Progenitor cell of endocrine pancreas (in vitro differentiated cells): ENCODE data around the gene TMEM231. TPM values are rescaled to one million over a fixed set of nuclear protein-coding genes. Genes with fewer than 3 reads are reported as not detected.

Experiments
- DNase-seq: peaks from one replicate; pipeline ENCODE4 v3.0.0; 2021; ENCODE audit warnings: low spot score; ENCODE audit not compliant: unreplicated experiment
- H3K27ac Mint-ChIP-seq: 2 replicates; pipeline ENCODE4 v1.8.0; 2021; ENCODE audit warnings: mild to moderate bottlenecking, moderate library complexity, mixed read lengths
- H3K27me3 Mint-ChIP-seq: 2 replicates; pipeline ENCODE4 v1.8.0; 2021; ENCODE audit warnings: mixed read lengths
- H3K36me3 Mint-ChIP-seq: 2 replicates; pipeline ENCODE4 v1.8.0; 2022; ENCODE audit warnings: mixed read lengths; ENCODE audit not compliant: insufficient read depth
- H3K4me1 Mint-ChIP-seq: 2 replicates; pipeline ENCODE4 v1.8.0; 2021; ENCODE audit warnings: low read depth, mixed read lengths
- H3K4me3 Mint-ChIP-seq: 2 replicates; pipeline ENCODE4 v1.8.0; 2021; ENCODE audit warnings: low read depth, mild to moderate bottlenecking, moderate library complexity, mixed read lengths
- H3K9me3 Mint-ChIP-seq: 2 replicates; pipeline ENCODE4 v1.8.0; 2021; ENCODE audit warnings: low read depth, mixed read lengths
- CTCF ChIP-seq: fragments of 200-600 bp; sonication (generic); IDR thresholded peaks from one replicate; pipeline ENCODE4 v1.5.0; 2021; ENCODE audit warnings: antibody characterized with exemption, mild to moderate bottlenecking; ENCODE audit not compliant: unreplicated experiment
- total RNA-seq: library from RNA; stranded (reverse); gene quantifications from 2 replicates; pipeline ENCODE4 v1.2.1, GENCODE V29; 2021

Gene TMEM231
- total RNA-seq, 1 donor from 2014 or later, result 10.8 TPM

- H3K4me1 Mint-ChIP-seq, result peaks cover 2% of the 10 kb centered on the region
- no peaks in the 10 kb centered on the region for H3K9me3 Mint-ChIP-seq
- peaks cover 14% of the 10 kb centered on the region for H3K27me3 Mint-ChIP-seq
- H3K27ac Mint-ChIP-seq, result no peak overlapping the region
- no peak for DNase-seq
- H3K4me3 Mint-ChIP-seq, result no peak overlapping the region
- H3K36me3 Mint-ChIP-seq, result no peaks in the 10 kb centered on the region
- TF ChIP-seq CTCF, result no peak
Measured at GRCh38 chr16:75497558-75497957, 58.5 kb downstream of the TMEM231 start.

- H3K27ac Mint-ChIP-seq, result peak within 1 kb of the TSS; percentile 47
- TF ChIP-seq CTCF, result no peak
- no peaks in the 10 kb centered on the region for H3K9me3 Mint-ChIP-seq
- peaks cover 14% of the 10 kb centered on the region for H3K27me3 Mint-ChIP-seq
- no peaks in the 10 kb centered on the region for H3K36me3 Mint-ChIP-seq
- peak within 1 kb of the TSS; percentile 75 for H3K4me3 Mint-ChIP-seq
- peak; percentile 55 for DNase-seq
- H3K4me1 Mint-ChIP-seq, result peaks cover 2% of the 10 kb centered on the region
Measured at GRCh38 chr16:75495076-75495674, 60.9 kb downstream of the TMEM231 start, which contains the start of gene CHST6. CHST6 (minus strand) TSS chr16:75495441; CDS start chr16:75479828, 15,613 bp downstream.

GRCh38 chr16:75494661-75495075 is 61.4 kb downstream of the TMEM231 start:
- no peak for DNase-seq
- no peak for TF ChIP-seq CTCF
- H3K4me3 Mint-ChIP-seq, result peak overlapping the region; percentile 75

GRCh38 chr16:75494184-75494583 is 61.9 kb downstream of the TMEM231 start:
- Mint-ChIP-seq H3K27ac (peak overlapping the region; percentile 47), H3K27me3 (peaks cover 14% of the 10 kb centered on the region), H3K9me3 (no peaks in the 10 kb centered on the region), H3K36me3 (no peaks in the 10 kb centered on the region), H3K4me1 (peaks cover 2% of the 10 kb centered on the region), H3K4me3 (peak overlapping the region; percentile 75)
- no peak for DNase-seq
- no peak for TF ChIP-seq CTCF

More at GRCh38 chr16:75494661-75495075, 61.4 kb downstream of the TMEM231 start:
- Mint-ChIP-seq H3K27me3 (peaks cover 14% of the 10 kb centered on the region), H3K4me1 (peaks cover 2% of the 10 kb centered on the region), H3K36me3 (no peaks in the 10 kb centered on the region), H3K9me3 (no peaks in the 10 kb centered on the region), H3K27ac (peak overlapping the region; percentile 47)

GRCh38 chr16:75491876-75492275 is 64.2 kb downstream of the TMEM231 start:
- no peak for TF ChIP-seq CTCF
- no peak for DNase-seq
- Mint-ChIP-seq H3K27me3 (peaks cover 10% of the 10 kb centered on the region), H3K27ac (no peak overlapping the region), H3K4me3 (no peak overlapping the region), H3K36me3 (no peaks in the 10 kb centered on the region), H3K4me1 (peaks cover 2% of the 10 kb centered on the region), H3K9me3 (no peaks in the 10 kb centered on the region)
